NCI-H1092 treated with DMSO at 0.1 percent for 48 hours (cell line): Measurements from ENCODE around the gene ASB1.
"Not testable (repeated sequence)": the region's sequence is repeated elsewhere in the genome, so short reads cannot be mapped to it uniquely, and the experiment has no call there.

Source experiments
- DNase-seq: peaks from one replicate; lab custom pipeline; 2025; lab: John Stamatoyannopoulos, UW

Gene ASB1

DNA sequence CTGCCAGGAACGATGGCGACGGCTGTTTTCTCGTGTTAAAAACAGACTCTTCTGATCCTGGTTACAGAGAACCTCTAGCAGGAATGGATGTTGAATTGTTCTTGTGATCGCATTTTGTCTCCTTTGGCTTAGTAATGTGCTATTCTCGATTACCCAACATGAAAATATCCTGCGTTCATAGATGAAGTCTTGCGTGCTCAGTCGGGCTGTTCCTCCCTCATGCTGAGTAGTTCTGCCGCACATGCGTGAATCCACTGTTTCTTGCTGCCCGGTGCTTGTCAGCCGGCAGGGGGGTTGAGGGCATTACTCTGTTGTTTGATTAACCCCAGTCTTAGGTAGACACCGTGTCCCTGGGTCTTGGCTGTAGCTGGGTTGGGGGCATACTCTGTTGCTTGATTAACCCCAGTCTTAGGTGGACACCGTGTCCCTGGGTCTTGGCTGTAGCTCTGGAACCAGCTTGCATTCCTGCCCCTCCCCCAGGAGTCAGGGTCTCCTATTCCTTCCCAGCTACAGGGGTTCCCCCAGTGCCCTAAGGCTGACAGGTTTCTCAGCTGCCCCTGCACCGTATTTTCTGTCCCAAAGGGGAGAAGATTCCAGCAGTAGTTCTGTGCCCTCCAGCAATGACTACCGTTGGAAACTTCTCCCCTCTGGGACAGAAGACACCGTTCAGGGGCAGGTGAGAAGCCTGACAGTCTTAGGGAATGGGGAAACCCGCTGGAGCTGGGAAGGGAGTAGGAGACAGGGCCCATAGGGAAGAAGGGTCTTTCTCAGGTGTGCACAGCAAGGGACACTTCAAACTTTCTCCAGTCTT lies 22.1 kb upstream of the ASB1 start:
- peak; percentile 59 for DNase-seq

DNA sequence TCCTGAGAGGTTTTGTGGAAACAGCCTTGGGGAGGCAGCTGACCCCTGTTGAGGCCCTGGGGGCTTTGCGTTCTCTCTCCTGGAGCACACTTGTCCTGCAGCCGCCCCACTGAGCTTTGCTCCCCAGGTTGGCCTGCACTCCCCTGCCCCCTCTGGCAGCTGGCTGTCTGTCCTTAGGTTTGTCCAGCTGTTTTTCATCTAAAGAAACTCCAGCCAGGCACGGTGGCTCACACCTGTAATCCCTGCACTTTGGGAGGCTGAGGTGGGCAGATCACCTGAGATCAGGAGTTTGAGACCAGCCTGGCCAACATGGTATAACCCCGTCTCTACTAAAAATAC lies 21.5 kb upstream of the ASB1 start:
- DNase-seq, result not testable (repeated sequence)

DNA sequence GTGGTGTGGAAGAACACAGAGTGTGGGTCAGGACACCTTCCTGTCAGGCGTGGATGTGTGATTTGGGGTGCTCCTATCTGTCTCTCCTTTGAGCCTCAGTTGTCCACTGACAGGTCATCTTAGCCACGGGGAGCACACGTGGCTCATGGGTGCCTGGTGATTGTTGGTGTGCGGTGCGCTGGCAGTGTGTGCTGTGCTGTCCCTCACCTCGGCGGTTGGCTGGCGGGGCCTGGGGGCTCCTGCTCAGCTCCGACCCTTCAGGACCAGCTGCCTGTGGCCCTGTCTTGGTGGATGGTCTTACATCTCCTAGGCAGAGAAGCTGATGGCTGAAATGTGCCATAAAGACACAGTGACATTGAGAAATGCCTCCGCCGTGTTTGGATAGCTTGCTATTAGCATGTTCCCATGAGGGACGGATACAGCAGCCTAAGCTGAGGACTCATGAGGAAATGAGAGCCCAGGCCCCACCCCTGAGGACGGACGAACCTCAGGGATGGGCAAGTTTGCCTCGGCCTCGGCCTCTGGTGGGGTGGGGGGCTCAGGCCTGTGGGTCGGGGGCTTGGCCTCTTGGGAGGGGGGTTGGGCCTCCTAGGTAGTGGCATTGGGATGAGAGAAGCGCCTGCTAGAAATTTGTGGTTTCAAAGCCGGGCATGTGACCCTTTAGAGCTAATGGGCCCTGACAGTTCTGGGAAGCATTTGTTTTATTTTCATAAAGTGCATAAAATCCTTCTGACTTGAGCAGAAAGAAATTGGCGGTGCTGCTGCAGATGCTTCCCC lies 20.3 kb upstream of the ASB1 start:
- DNase-seq, result no peak

DNA sequence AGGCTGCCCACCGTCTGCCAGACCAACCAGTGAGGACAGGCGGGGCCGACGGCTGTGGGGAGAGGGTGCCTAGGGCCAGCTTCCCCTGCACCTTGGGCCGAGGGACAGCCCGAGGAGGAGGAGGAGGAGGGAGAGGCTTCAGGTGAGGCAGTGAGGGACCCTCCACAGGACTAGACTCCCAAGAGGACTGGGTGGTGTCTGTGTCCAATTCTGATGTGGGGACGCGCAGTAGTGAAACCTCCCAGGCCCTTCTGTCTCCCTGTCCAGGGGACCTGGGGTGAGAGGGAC lies 19.8 kb upstream of the ASB1 start:
- DNase-seq, result no peak

- DNase-seq, result no peak
Observed at GRCh38 chr2:238407566-238407965, 19.2 kb upstream of the ASB1 start.

GRCh38 chr2:238408615-238409340 lies 17.9 kb upstream of the ASB1 start:
- no peak for DNase-seq

DNA sequence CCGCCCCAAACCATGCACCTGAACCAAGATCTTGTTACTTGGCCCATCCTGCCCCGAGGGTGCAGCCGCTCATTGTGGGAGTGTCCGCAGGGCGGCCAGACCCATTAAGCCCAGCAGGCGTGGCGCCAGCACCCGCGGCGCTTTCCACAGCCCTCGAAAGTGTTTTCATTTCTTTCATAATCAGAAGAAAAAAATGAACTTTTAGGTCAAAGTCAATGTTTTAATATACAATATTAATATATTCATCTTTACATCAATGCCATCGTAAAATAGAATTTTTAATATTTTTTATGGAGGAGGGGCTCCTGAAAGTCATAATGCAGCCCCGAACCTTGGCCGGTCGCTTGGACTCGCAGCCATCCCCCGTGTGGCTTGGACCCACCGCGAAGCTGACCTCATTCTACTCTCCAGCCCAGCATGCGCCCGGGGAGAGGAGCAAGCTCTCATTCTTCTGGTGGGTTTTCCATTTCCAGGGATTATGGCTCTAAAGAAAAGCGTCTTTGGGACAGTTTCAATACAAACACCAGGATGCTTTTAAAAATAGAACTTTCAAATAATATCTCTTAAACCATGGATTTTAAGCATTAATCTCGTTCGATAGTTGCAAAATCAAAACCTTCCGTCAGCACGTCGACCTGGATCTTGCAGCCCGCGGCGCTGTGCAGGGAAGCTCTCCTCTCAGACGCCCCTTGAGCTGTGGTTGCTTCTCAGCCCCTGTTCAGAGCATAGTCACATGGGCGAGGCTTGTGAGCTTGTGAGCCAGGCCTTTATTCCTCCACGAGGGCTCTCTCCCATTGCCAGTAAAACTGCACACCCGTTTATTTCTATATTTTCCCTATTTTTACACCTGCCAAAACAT lies 17.2 kb upstream of the ASB1 start:
- no peak for DNase-seq

- no peak for DNase-seq
Observed at GRCh38 chr2:238412067-238412767, 14.5 kb upstream of the ASB1 start.

- no peak for DNase-seq
Observed at GRCh38 chr2:238413368-238413767, 13.4 kb upstream of the ASB1 start.

DNA sequence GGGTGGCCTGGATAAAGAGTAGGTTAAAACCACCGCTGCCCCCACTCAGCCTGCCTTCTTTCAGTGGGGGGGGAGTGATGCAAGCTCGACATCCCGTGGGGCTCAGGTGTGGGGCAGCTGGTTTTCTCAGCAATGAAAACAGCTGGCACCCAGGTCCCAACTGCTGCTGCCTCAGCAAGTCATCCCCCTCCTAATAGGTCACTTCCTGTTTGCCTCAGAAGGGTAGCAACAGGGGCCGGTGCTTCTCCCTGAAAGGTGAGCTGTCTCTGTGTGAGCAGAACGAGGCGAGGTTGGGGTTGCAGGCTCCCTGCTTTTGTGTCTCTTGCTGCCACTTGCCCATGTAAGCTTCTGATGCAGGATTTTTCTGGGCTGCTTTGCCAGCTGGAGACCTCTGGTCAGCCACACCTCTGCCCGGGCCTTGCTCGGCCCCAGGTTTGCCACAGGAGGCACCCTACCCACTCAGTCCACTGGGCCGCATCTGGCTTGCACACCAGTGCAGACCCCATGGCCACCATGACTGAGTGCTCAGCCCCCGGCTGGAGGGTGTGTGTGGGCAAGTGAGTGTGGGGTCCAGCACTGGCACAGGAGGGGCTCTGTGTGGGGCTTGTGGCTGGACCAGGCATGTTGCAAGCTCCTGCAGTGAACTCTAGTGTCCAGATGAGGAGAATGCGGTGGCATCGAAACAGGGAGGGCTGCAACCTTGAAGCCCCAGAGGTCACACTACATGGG lies 11.5 kb upstream of the ASB1 start:
- DNase-seq, result no peak

DNA sequence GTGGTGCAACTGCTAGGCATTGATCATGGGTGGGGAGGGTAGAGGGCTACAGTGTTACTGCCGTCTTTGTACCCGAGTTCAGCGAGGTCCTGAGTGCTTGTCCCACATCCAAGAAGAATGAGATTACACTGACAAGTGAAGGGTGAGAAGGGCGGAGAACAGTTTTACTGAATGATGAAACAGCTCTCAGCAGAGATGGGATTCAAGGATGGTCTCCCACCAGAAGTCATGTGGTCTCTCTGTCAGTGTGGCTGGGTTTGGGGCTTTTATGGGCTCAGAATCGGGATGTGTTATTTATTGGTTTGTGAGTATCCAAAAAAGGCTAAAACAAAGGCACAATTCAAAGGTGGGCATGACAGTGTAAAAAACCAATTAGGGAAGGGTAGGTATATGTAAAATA lies 10.8 kb upstream of the ASB1 start:
- DNase-seq, result no peak

- no peak for DNase-seq
Observed at GRCh38 chr2:238418196-238418998, 8.3 kb upstream of the ASB1 start.

DNA sequence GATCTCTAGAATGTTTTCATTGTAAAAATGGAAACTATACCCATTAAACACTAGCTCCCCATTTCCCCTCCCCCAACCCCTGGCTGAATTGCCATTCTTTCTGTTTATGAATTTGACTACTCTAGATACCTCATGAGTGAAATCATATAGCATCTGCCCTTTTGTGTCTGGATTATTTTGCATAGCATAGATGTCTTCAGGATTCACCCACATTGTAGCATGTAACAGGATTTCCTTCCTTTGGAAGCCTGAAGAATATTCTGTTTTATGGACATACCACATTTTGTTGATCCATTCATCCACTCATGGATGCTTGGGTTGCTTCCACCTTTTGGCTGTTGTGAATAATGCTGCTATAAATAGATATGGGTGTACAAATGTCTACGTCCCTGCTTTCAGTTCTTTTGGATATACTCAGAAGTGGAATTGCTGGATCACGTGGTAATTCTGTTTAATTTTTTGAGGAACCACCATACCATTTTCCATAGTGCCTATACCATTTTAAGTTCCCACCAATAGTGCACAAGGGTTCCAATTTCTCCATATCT lies 7.7 kb upstream of the ASB1 start:
- no peak for DNase-seq

GRCh38 chr2:238420442-238420841 lies 6.3 kb upstream of the ASB1 start:
- no peak for DNase-seq

- no peak for DNase-seq
Observed at GRCh38 chr2:238420878-238421694, 5.6 kb upstream of the ASB1 start.

GRCh38 chr2:238421695-238422035 lies 5.1 kb upstream of the ASB1 start:
- DNase-seq, result no peak

- DNase-seq, result no peak
Observed at GRCh38 chr2:238422285-238422684, 4.4 kb upstream of the ASB1 start.

GRCh38 chr2:238422940-238423339 lies 3.8 kb upstream of the ASB1 start:
- DNase-seq, result no peak
